Uterus (tissue), 4 donors: ENCODE measurements around the gene HBD. TPM values are rescaled to one million over a fixed set of nuclear protein-coding genes. Genes with fewer than 3 reads are reported as not detected.

Experiments used
- DNase-seq, 2 donors: peaks; one replicate each; pipeline ENCODE4 v3.0.0-alpha.2; 2019 to 2020
- H3K27ac ChIP-seq, 2 donors: fragments of 200-600 bp; sonication (generic); 1 replicate in 1 of 2; 2 replicates in 1 of 2; pipeline ENCODE4 v1.5.1; 2016 to 2018
- H3K27me3 ChIP-seq, 2 donors: fragments of 200-600 bp; sonication (generic); one replicate each; pipeline ENCODE4 v1.5.1; 2018 to 2019; ENCODE audit warnings: control low read depth in 1 of 2
- H3K36me3 ChIP-seq, 2 donors: fragments of 200-600 bp; sonication (generic); one replicate each; pipeline ENCODE4 v1.5.1; 2019; ENCODE audit warnings: control low read depth in 1 of 2
- H3K4me1 ChIP-seq, 2 donors: fragments of 200-600 bp; sonication (generic); one replicate each; pipeline ENCODE4 v1.5.1; 2018 to 2019; ENCODE audit warnings: control low read depth in 1 of 2
- H3K4me3 ChIP-seq, 2 donors: fragments of 200-600 bp; sonication (generic); 1 replicate in 1 of 2; 2 replicates in 1 of 2; pipeline ENCODE4 v1.5.1; 2018 to 2019; ENCODE audit warnings: mild to moderate bottlenecking in 1 of 2
- H3K9me3 ChIP-seq, 2 donors: fragments of 200-600 bp; sonication (generic); one replicate each; pipeline ENCODE4 v1.5.1; 2019; ENCODE audit warnings: control low read depth in 1 of 2
- CTCF ChIP-seq, 4 experiments: fragments of 200-600 bp in 2 of 4; fragments of 450-650 bp in 2 of 4; sonication (generic) in 2 of 4; IDR thresholded peaks; one replicate each; pipeline ENCODE4 v1.5.1; 2016 to 2019; ENCODE audit warnings: antibody characterized with exemption in 4 of 4, mild to moderate bottlenecking in 2 of 4, moderate library complexity in 1 of 4
- POLR2A ChIP-seq, 2 donors: fragments of 450-650 bp; IDR thresholded peaks; one replicate each; pipeline ENCODE4 v1.6.1; 2016; ENCODE audit warnings: antibody characterized with exemption in 2 of 2, mild to moderate bottlenecking in 1 of 2, moderate library complexity in 1 of 2
- intact Hi-C: fragments of 100-400 bp; cut with DNase I; formaldehyde crosslinking; loops from one replicate; pipeline ENCODE4 v1.15.1; 2023; ENCODE audit warnings: low total_unique reads
- total RNA-seq, 4 donors: library from RNA; depleted of rRNA in 3 of 4; stranded (reverse); fragments of >200 nt in 3 of 4; gene quantifications; one replicate each; pipeline versions ENCODE4 v1.1.0 to v1.2.4, GENCODE V29; 2014 to 2023
- donor health status: DM: yes; HTN: yes; CAD: no.

The HBD gene
- total RNA-seq, 4 donors from 2014 or later = 0.90 TPM; not detected in 3

- Histone ChIP-seq H3K9me3 (no peaks in the 10 kb centered on the region), H3K27ac (no peak overlapping the region), H3K4me1 (no peaks in the 10 kb centered on the region), H3K27me3 (no peaks in the 10 kb centered on the region), H3K4me3 (no peak overlapping the region), H3K36me3 (no peaks in the 10 kb centered on the region)
- TF ChIP-seq POLR2A (IDR thresholded peaks at IDR 0.05) (no peak), CTCF (IDR thresholded peaks at IDR 0.05) (no peak)
- no peak for DNase-seq
- intact Hi-C loops = no loop called here
Measured at GRCh38 chr11:5239046-5239445, 4.8 kb upstream of the HBD start.

GRCh38 chr11:5238486-5238885 lies 4.2 kb upstream of the HBD start:
- no peak overlapping the region for H3K27ac ChIP-seq
- no peaks in the 10 kb centered on the region for H3K36me3 ChIP-seq
- H3K27me3 ChIP-seq = no peaks in the 10 kb centered on the region
- H3K4me3 ChIP-seq = no peak overlapping the region
- DNase-seq = no peak
- intact Hi-C loops = no loop called here
- TF ChIP-seq CTCF (IDR thresholded peaks at IDR 0.05) (no peak), POLR2A (IDR thresholded peaks at IDR 0.05) (no peak)
- H3K9me3 ChIP-seq = no peaks in the 10 kb centered on the region
- no peaks in the 10 kb centered on the region for H3K4me1 ChIP-seq

- no peaks in the 10 kb centered on the region for H3K9me3 ChIP-seq
- H3K4me1 ChIP-seq = no peaks in the 10 kb centered on the region
Measured at GRCh38 chr11:5237420-5237819, 3.1 kb upstream of the HBD start.

GRCh38 chr11:5235364-5236095 lies 1.2 kb upstream of the HBD start:
- Histone ChIP-seq H3K4me1 (no peaks in the 10 kb centered on the region), H3K27ac (no peak overlapping the region), H3K9me3 (no peaks in the 10 kb centered on the region), H3K4me3 (no peak overlapping the region), H3K27me3 (no peaks in the 10 kb centered on the region), H3K36me3 (no peaks in the 10 kb centered on the region)
- intact Hi-C loops = no loop called here
- DNase-seq = no peak
- TF ChIP-seq CTCF (IDR thresholded peaks at IDR 0.05) (no peak), POLR2A (IDR thresholded peaks at IDR 0.05) (no peak)

More at GRCh38 chr11:5237420-5237819, 3.1 kb upstream of the HBD start:
- no peaks in the 10 kb centered on the region for H3K27me3 ChIP-seq
- TF ChIP-seq POLR2A (IDR thresholded peaks at IDR 0.05) (no peak), CTCF (IDR thresholded peaks at IDR 0.05) (no peak)
- H3K36me3 ChIP-seq = no peaks in the 10 kb centered on the region
- DNase-seq = no peak
- H3K27ac ChIP-seq = no peak overlapping the region
- intact Hi-C loops = no loop called here
- H3K4me3 ChIP-seq = no peak overlapping the region

- intact Hi-C loops = no loop called here
- DNase-seq = no peak
- Histone ChIP-seq H3K9me3 (no peaks in the 10 kb centered on the region), H3K36me3 (no peaks in the 10 kb centered on the region), H3K27ac (no peak overlapping the region), H3K27me3 (no peaks in the 10 kb centered on the region), H3K4me1 (no peaks in the 10 kb centered on the region), H3K4me3 (no peak overlapping the region)
- TF ChIP-seq CTCF (IDR thresholded peaks at IDR 0.05) = no peak
- no peak for TF ChIP-seq POLR2A (IDR thresholded peaks at IDR 0.05)
Measured at GRCh38 chr11:5233307-5233706, 976 bp downstream of the HBD start.
